Osteoblast (primary cell): ENCODE results near the gene PDE10A. TPM values are rescaled to one million over a fixed set of nuclear protein-coding genes. Genes with fewer than 3 reads are reported as not detected.

Experiments
- DNase-seq: peaks from one replicate; pipeline ENCODE4 v3.0.0; 2011; ENCODE audit warnings: low spot score, mixed read lengths; ENCODE audit not compliant: insufficient read length; ENCODE audit errors: missing footprints
- H2AFZ ChIP-seq: 2 replicates; pipeline ENCODE4 v1.6.0; 2011; ENCODE audit warnings: mild to moderate bottlenecking, low read length
- H3K27ac ChIP-seq: 2 replicates; pipeline ENCODE4 v1.5.1; 2011; ENCODE audit warnings: mild to moderate bottlenecking, low read depth, low read length, moderate library complexity
- H3K27me3 ChIP-seq: 2 replicates; pipeline ENCODE4 v1.6.0; 2012; ENCODE audit warnings: mild to moderate bottlenecking, control low read depth, inconsistent platforms, low read length, moderate library complexity; ENCODE audit not compliant: insufficient read depth
- H3K36me3 ChIP-seq: 2 replicates; pipeline ENCODE4 v1.5.1; 2011; ENCODE audit warnings: mild to moderate bottlenecking, low read length, control low read depth, moderate library complexity; ENCODE audit not compliant: insufficient read depth
- H3K4me1 ChIP-seq: 2 replicates; pipeline ENCODE4 v1.5.1; 2011; ENCODE audit warnings: mild to moderate bottlenecking, low read length, control low read depth, moderate library complexity; ENCODE audit not compliant: insufficient read depth
- H3K4me2 ChIP-seq: 2 replicates; pipeline ENCODE4 v1.6.0; 2011; ENCODE audit warnings: mild to moderate bottlenecking, low read length; ENCODE audit not compliant: insufficient read depth
- H3K4me3 ChIP-seq: fragments of 200-600 bp; sonication (generic); 3 replicates; pipeline ENCODE4 v1.5.1; 2012; ENCODE audit warnings: mild to moderate bottlenecking, low read length, inconsistent platforms; ENCODE audit not compliant: insufficient read depth
- H3K79me2 ChIP-seq: 2 replicates; pipeline ENCODE4 v1.6.0; 2012; ENCODE audit warnings: mild to moderate bottlenecking, low read length, control low read depth, inconsistent platforms; ENCODE audit not compliant: insufficient read depth
- H3K9me3 ChIP-seq: 2 replicates; pipeline ENCODE4 v1.5.1; 2011; ENCODE audit warnings: low read depth, low read length, control low read depth
- H4K20me1 ChIP-seq: 2 replicates; pipeline ENCODE4 v1.6.0; 2012; ENCODE audit warnings: mild to moderate bottlenecking, low read length, control low read depth; ENCODE audit not compliant: insufficient read depth
- CTCF ChIP-seq: IDR thresholded peaks from 2 replicates; pipeline ENCODE4 v1.5.1; 2011; ENCODE audit warnings: mild to moderate bottlenecking, low read depth, low read length, moderate library complexity; ENCODE audit errors: extremely low read depth
- total RNA-seq: library from RNA; depleted of rRNA; stranded (reverse); fragments of >200 nt; gene quantifications from 2 replicates; pipeline ENCODE4 v1.2.3, GENCODE V29; 2012

PDE10A gene
- total RNA-seq, 1 donor, result 3.3 TPM

- H3K9me3 ChIP-seq, result no peaks in the 10 kb centered on the region
- no peak overlapping the region for H2AFZ ChIP-seq
- no peaks in the 10 kb centered on the region for H3K79me2 ChIP-seq
- DNase-seq, result no peak
- no peaks in the 10 kb centered on the region for H3K36me3 ChIP-seq
- H3K27me3 ChIP-seq, result no peaks in the 10 kb centered on the region
- H3K4me1 ChIP-seq, result no peaks in the 10 kb centered on the region
- TF ChIP-seq CTCF, result no peak
- no peak overlapping the region for H3K27ac ChIP-seq
- H3K4me3 ChIP-seq, result no peak overlapping the region
- no peak overlapping the region for H3K4me2 ChIP-seq
- no peaks in the 10 kb centered on the region for H4K20me1 ChIP-seq
Observed at GRCh38 chr6:165638530-165638929, 24.5 kb downstream of the PDE10A start.

GRCh38 chr6:165637586-165637985 is 25.5 kb downstream of the PDE10A start:
- no peak overlapping the region for H2AFZ ChIP-seq
- no peak for TF ChIP-seq CTCF
- H3K4me1 ChIP-seq, result no peaks in the 10 kb centered on the region
- no peaks in the 10 kb centered on the region for H3K9me3 ChIP-seq
- H3K27ac ChIP-seq, result no peak overlapping the region
- H3K4me3 ChIP-seq, result no peak overlapping the region
- DNase-seq, result no peak
- H3K4me2 ChIP-seq, result no peak overlapping the region
- H3K36me3 ChIP-seq, result no peaks in the 10 kb centered on the region
- no peaks in the 10 kb centered on the region for H3K79me2 ChIP-seq
- H4K20me1 ChIP-seq, result no peaks in the 10 kb centered on the region
- no peaks in the 10 kb centered on the region for H3K27me3 ChIP-seq

- Histone ChIP-seq H3K27ac (no peak overlapping the region), H2AFZ (no peak overlapping the region), H3K9me3 (no peaks in the 10 kb centered on the region), H3K4me2 (no peak overlapping the region), H3K4me1 (no peaks in the 10 kb centered on the region), H3K4me3 (no peak overlapping the region), H3K27me3 (no peaks in the 10 kb centered on the region), H3K36me3 (no peaks in the 10 kb centered on the region), H4K20me1 (no peaks in the 10 kb centered on the region), H3K79me2 (no peaks in the 10 kb centered on the region)
- DNase-seq, result no peak
- no peak for TF ChIP-seq CTCF
Observed at GRCh38 chr6:165636402-165637048, 26.5 kb downstream of the PDE10A start.

- H3K27ac ChIP-seq, result no peak overlapping the region
- no peaks in the 10 kb centered on the region for H3K79me2 ChIP-seq
- H3K9me3 ChIP-seq, result no peaks in the 10 kb centered on the region
- H3K4me3 ChIP-seq, result no peak overlapping the region
- H3K27me3 ChIP-seq, result no peaks in the 10 kb centered on the region
- no peaks in the 10 kb centered on the region for H3K4me1 ChIP-seq
- H3K36me3 ChIP-seq, result no peaks in the 10 kb centered on the region
- no peak for TF ChIP-seq CTCF
- no peaks in the 10 kb centered on the region for H4K20me1 ChIP-seq
- no peak overlapping the region for H2AFZ ChIP-seq
- H3K4me2 ChIP-seq, result no peak overlapping the region
- DNase-seq, result no peak
Observed at GRCh38 chr6:165635965-165636364, 27.1 kb downstream of the PDE10A start.
